ENCODE data around the gene NRG2.

- TF ChIP-seq CTCF (conservative IDR thresholded peaks at IDR 0.05; ENCODE audit: low read depth, low read length) (no peak), EZH2phosphoT487 (IDR thresholded peaks at IDR 0.05; ENCODE audit: borderline replicate concordance, low read length) (no peak), EZH2 (IDR thresholded peaks at IDR 0.05; ENCODE audit: low read length, unreplicated experiment) (no peak)
Observed at GRCh38 chr5:139925216-139925562, 117.9 kb downstream of the NRG2 start.

All from PC-3 (cell line).